Muscle of leg (tissue), 11 donors: Measurements from ENCODE around the gene FAF1. TPM values are rescaled to one million over a fixed set of nuclear protein-coding genes. Genes with fewer than 3 reads are reported as not detected.

Source experiments
- DNase-seq: peaks from one replicate; pipeline ENCODE4 v3.0.0; 2013
- H3K27ac ChIP-seq: one replicate; pipeline ENCODE4 v1.5.1; 2013; ENCODE audit warnings: mild to moderate bottlenecking, low read length, control low read depth
- H3K27me3 ChIP-seq: one replicate; pipeline ENCODE4 v1.6.1; 2013; ENCODE audit warnings: low read length; ENCODE audit not compliant: control insufficient read depth, insufficient read depth
- H3K36me3 ChIP-seq: one replicate; pipeline ENCODE4 v1.6.1; 2013; ENCODE audit warnings: low read length; ENCODE audit not compliant: control insufficient read depth, insufficient read depth
- H3K4me1 ChIP-seq: one replicate; pipeline ENCODE4 v1.6.1; 2013; ENCODE audit warnings: low read length; ENCODE audit not compliant: control insufficient read depth, insufficient read depth
- H3K4me3 ChIP-seq: one replicate; pipeline ENCODE4 v1.5.1; 2013; ENCODE audit warnings: low read length, control low read depth
- H3K9me3 ChIP-seq: replicated peaks from 2 replicates; pipeline ENCODE4 v1.6.1; 2013; ENCODE audit warnings: low read depth, low read length; ENCODE audit not compliant: control insufficient read depth
- WGBS: methylation state at CpG from one replicate; pipeline ENCODE4 v1.1.5; 2013; ENCODE audit warnings: missing lambda C conversion rate; ENCODE audit not compliant: insufficient coverage; 5-methylcytosine and 5-hydroxymethylcytosine counted together
- polyA plus RNA-seq, 8 donors: library from polyadenylated mRNA; unstranded; fragments of 120-200 nt; gene quantifications; one replicate each; pipeline versions ENCODE4 v1.2.1 to v1.2.3, GENCODE V29; 2013; ENCODE audit warnings: inconsistent platforms in 1 of 8, low replicate concordance in 1 of 8; ENCODE audit not compliant: insufficient read length in 8 of 8, insufficient read depth in 1 of 8
- total RNA-seq: library from RNA; stranded (reverse); fragments of 120-200 nt; gene quantifications from one replicate; pipeline ENCODE4 v1.2.4, GENCODE V29; 2013

FAF1 gene
- total and polyA plus RNA-seq, 9 donors: 35.6 to 51.7 (median 38.6) TPM

GRCh38 chr1:50631161-50631560 lies 328.9 kb downstream of the FAF1 start:
- H3K4me1 ChIP-seq: no peaks in the 10 kb centered on the region
- no peaks in the 10 kb centered on the region for H3K27me3 ChIP-seq

DNA sequence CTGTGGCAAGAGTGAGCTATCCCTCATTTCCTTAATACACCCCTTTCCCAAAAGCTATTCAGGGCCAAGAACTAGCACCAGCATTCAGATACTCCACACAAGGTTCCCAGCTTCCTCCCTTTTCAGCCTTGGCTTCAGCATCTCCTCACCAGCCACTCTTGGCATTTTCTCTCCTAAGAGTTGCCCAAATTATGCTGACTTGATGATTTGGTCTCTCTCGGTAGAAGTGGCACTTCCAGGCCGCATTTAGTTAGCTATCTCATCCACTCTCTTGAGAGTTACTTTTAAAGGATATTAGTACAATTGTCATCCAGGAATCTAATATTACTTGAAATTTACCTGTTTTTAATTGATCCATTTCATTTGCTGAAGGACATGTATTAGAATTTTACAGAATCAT lies 337.8 kb downstream of the FAF1 start:
- H3K4me1 ChIP-seq: no peaks in the 10 kb centered on the region
- H3K4me3 ChIP-seq: no peak overlapping the region
- no peaks in the 10 kb centered on the region for H3K27me3 ChIP-seq
- no peaks in the 10 kb centered on the region for H3K36me3 ChIP-seq
- WGBS: no CpG with 5 or more reads among the region's 2 CpGs
- H3K27ac ChIP-seq: no peak overlapping the region
- peaks cover 12% of the 10 kb centered on the region for H3K9me3 ChIP-seq
- no peak for DNase-seq

More at GRCh38 chr1:50631161-50631560, 328.9 kb downstream of the FAF1 start:
- Histone ChIP-seq H3K9me3 (no peaks in the 10 kb centered on the region), H3K36me3 (no peaks in the 10 kb centered on the region), H3K4me3 (no peak overlapping the region), H3K27ac (no peak overlapping the region)
- no peak for DNase-seq

GRCh38 chr1:50620680-50621329 lies 339.3 kb downstream of the FAF1 start:
- 100% methylated on average over 5 of the region's 6 CpGs for WGBS
- no peaks in the 10 kb centered on the region for H3K27me3 ChIP-seq
- peaks cover 12% of the 10 kb centered on the region for H3K9me3 ChIP-seq
- H3K4me1 ChIP-seq: no peaks in the 10 kb centered on the region
- no peak for DNase-seq
- no peaks in the 10 kb centered on the region for H3K36me3 ChIP-seq
- H3K4me3 ChIP-seq: no peak overlapping the region
- no peak overlapping the region for H3K27ac ChIP-seq

- H3K4me1 ChIP-seq: no peaks in the 10 kb centered on the region
- H3K27me3 ChIP-seq: no peaks in the 10 kb centered on the region
- H3K9me3 ChIP-seq: peaks cover 9% of the 10 kb centered on the region
- H3K4me3 ChIP-seq: no peak overlapping the region
- no peak overlapping the region for H3K27ac ChIP-seq
- DNase-seq: no peak
- no peaks in the 10 kb centered on the region for H3K36me3 ChIP-seq
- no CpG with 5 or more reads among the region's 2 CpGs for WGBS
These were observed 344.9 kb downstream of the FAF1 start for GRCh38 chr1:50615036-50615750.

DNA sequence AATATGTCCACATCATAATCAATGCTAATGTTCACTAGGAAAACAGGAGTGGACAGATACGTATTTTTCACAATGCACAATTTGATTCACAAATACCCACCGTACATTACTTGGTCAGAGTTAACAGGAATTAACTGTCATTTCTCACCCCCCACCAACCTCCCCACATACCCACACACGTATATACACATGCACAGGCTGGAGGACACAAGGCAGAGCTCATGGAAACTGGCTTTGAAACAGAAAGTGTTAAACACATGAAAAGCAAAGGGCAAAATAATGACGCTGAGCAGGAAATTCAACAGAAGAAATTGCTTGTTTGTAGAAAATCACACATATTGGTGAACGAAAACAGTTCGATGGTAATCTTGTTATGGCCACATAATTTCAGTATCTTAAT lies 348.4 kb downstream of the FAF1 start:
- Histone ChIP-seq H3K4me3 (no peak overlapping the region), H3K27me3 (no peaks in the 10 kb centered on the region), H3K4me1 (no peaks in the 10 kb centered on the region), H3K9me3 (no peaks in the 10 kb centered on the region), H3K36me3 (no peaks in the 10 kb centered on the region), H3K27ac (no peak overlapping the region)
- 93% methylated on average over 2 of the region's 6 CpGs for WGBS
- no peak for DNase-seq

DNA sequence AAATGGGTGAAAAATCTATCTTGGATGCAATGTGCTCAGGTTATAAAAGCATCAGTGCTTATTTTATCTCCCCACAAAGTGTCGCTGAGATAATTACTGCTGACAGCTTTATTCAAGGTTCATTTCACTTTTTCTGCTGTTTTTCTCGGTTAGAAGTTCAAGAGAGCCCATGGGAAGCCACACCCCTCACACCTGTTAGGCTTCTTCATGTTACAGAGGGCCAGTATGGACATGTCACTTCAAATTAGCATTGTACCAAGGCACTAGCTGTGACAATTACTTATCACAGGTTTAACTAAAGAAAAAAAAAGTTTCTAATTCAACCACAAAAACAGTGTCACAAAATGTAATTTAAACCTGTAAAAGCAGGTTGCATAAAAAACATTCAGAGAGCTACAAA lies 349.5 kb downstream of the FAF1 start:
- Histone ChIP-seq H3K9me3 (no peaks in the 10 kb centered on the region), H3K36me3 (no peaks in the 10 kb centered on the region), H3K4me1 (no peaks in the 10 kb centered on the region), H3K4me3 (no peak overlapping the region), H3K27ac (no peak overlapping the region), H3K27me3 (no peaks in the 10 kb centered on the region)
- peak; percentile 24 for DNase-seq
- no CpG with 5 or more reads among the region's 2 CpGs for WGBS

DNA sequence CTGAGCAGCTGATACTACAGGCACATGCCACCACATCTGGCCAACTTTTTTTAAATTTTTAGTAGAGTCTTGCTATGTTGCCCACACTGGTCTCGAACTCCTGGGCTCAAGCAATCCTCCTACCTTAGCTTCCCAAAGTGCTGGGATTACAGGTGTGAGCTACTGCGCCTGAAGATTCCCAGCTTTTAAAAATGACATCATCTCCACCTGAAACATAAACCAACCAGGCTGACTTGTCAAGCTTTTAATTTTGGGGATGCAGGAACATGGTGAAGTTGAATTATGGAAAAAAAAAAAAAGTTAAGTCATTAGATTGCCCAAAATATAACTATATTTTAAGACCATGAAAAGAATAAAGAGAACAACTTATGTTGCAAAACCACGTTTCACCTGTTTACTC lies 350.6 kb downstream of the FAF1 start:
- Histone ChIP-seq H3K4me3 (no peak overlapping the region), H3K36me3 (no peaks in the 10 kb centered on the region), H3K9me3 (no peaks in the 10 kb centered on the region), H3K27ac (no peak overlapping the region), H3K4me1 (no peaks in the 10 kb centered on the region), H3K27me3 (no peaks in the 10 kb centered on the region)
- no CpG with 5 or more reads among the region's 3 CpGs for WGBS
- DNase-seq: no peak

DNA sequence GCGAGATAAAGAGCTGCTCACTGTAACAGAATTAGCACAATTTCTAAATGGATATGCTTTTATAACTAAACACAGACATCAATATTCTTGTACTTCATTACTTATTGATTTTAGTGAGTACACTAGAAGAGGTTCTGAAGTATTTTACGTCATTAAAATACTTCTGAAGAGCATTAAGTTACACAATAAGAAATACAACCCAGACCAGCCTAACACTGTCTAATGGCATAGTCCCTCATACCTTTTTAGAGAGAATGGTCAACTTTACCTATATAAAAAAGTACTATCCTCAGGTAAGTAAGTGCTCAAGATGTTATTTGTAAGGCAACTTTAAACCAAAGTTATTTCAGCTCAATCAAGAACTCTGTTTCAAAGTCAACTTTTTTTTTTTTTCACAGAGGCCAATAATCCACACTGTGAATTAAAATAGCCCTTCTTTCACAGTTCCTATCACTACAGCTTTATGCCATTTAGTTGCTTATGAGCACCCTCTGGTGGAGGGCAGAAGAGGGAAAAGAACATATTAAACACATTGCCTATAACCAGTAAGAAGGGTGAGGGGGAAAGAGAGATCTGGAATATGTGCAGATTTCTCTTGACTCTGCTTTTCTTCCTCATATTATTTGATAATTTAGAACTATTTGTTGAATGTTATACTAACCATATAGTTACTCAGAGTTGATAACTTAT lies 354.7 kb downstream of the FAF1 start:
- Histone ChIP-seq H3K4me3 (no peak overlapping the region), H3K4me1 (no peaks in the 10 kb centered on the region), H3K36me3 (no peaks in the 10 kb centered on the region), H3K9me3 (no peaks in the 10 kb centered on the region), H3K27ac (no peak overlapping the region), H3K27me3 (no peaks in the 10 kb centered on the region)
- DNase-seq: no peak
- WGBS: no CpG with 5 or more reads among the region's 2 CpGs

DNA sequence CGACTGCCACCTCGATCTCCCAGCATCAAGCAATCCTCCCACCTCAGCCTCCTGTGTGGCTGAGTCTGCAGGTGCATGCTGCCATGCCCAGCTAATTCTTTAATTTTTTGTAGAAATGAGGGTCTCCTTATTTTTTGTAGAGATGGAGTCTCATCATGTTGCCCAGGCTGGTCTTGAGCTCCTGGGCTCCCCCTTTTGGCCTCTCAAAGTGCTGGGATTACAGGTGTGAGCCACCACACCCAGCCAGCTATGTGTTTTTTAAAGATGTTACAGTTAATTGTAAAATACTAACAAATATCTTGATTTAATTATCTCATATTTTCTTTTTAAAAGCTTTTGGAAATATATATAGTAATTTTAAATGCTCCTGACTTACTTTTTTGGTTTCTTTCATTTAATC lies 355.5 kb downstream of the FAF1 start:
- no peak for DNase-seq
- no peaks in the 10 kb centered on the region for H3K27me3 ChIP-seq
- H3K27ac ChIP-seq: no peak overlapping the region
- H3K4me3 ChIP-seq: no peak overlapping the region
- no peaks in the 10 kb centered on the region for H3K4me1 ChIP-seq
- H3K36me3 ChIP-seq: no peaks in the 10 kb centered on the region
- whole genome bisulfite sequencing: no CpG with 5 or more reads among the region's 2 CpGs
- no peaks in the 10 kb centered on the region for H3K9me3 ChIP-seq
